NCI-H1694 treated with DMSO at 0.1 percent for 48 hours (cell line): ENCODE measurements around the gene FBN2.
A peak's percentile ranks its signal among the peaks of the same experiment; 100 is the strongest.
"Not testable (repeated sequence)": the region's sequence is repeated elsewhere in the genome, so short reads cannot be mapped to it uniquely, and the experiment has no call there.

Experiments used
- DNase-seq: peaks from one replicate; lab custom pipeline; 2025; lab: John Stamatoyannopoulos, UW

FBN2 gene

GRCh38 chr5:128357226-128357625 lies 180.8 kb downstream of the FBN2 start:
- DNase-seq = no peak

GRCh38 chr5:128355961-128356360 lies 182.1 kb downstream of the FBN2 start:
- peak; percentile 19 for DNase-seq

GRCh38 chr5:128353441-128354107 lies 184.5 kb downstream of the FBN2 start:
- no peak for DNase-seq

GRCh38 chr5:128350705-128351104 lies 187.3 kb downstream of the FBN2 start:
- no peak for DNase-seq

GRCh38 chr5:128349044-128349858 lies 188.8 kb downstream of the FBN2 start:
- no peak for DNase-seq

- no peak for DNase-seq
These were observed 192.0 kb downstream of the FBN2 start for GRCh38 chr5:128346038-128346437.

- no peak for DNase-seq
These were observed 192.8 kb downstream of the FBN2 start for GRCh38 chr5:128345247-128345646.

- DNase-seq = no peak
These were observed 194.9 kb downstream of the FBN2 start for GRCh38 chr5:128343168-128343567.

- no peak for DNase-seq
These were observed 197.0 kb downstream of the FBN2 start for GRCh38 chr5:128341056-128341455.

- DNase-seq = no peak
These were observed 197.4 kb downstream of the FBN2 start for GRCh38 chr5:128340648-128341047.

GRCh38 chr5:128339585-128339984 lies 198.5 kb downstream of the FBN2 start:
- no peak for DNase-seq

GRCh38 chr5:128338649-128339048 lies 199.4 kb downstream of the FBN2 start:
- DNase-seq = no peak

GRCh38 chr5:128335339-128335738 lies 202.7 kb downstream of the FBN2 start:
- no peak for DNase-seq

GRCh38 chr5:128334010-128334716 lies 203.9 kb downstream of the FBN2 start:
- DNase-seq = no peak

GRCh38 chr5:128331261-128331660 lies 206.8 kb downstream of the FBN2 start:
- DNase-seq = no peak

GRCh38 chr5:128329386-128329939 lies 208.6 kb downstream of the FBN2 start:
- no peak for DNase-seq

GRCh38 chr5:128328446-128328845 lies 209.6 kb downstream of the FBN2 start:
- no peak for DNase-seq

GRCh38 chr5:128328007-128328406 lies 210.0 kb downstream of the FBN2 start:
- no peak for DNase-seq

GRCh38 chr5:128321418-128321817 lies 216.6 kb downstream of the FBN2 start:
- DNase-seq = not testable (repeated sequence)

- DNase-seq = no peak
These were observed 219.4 kb downstream of the FBN2 start for GRCh38 chr5:128318691-128319090.

- no peak for DNase-seq
These were observed 220.6 kb downstream of the FBN2 start for GRCh38 chr5:128317481-128317880.

- DNase-seq = no peak
These were observed 222.4 kb downstream of the FBN2 start for GRCh38 chr5:128315671-128316070.

GRCh38 chr5:128305341-128305740 lies 232.7 kb downstream of the FBN2 start:
- no peak for DNase-seq
